H7 (cell line): ENCODE results near the gene ADCY3. TPM values are rescaled to one million over a fixed set of nuclear protein-coding genes. Genes with fewer than 3 reads are reported as not detected.
A peak's percentile ranks its signal among the peaks of the same experiment; 100 is the strongest.

Source experiments
- DNase-seq: peaks from one replicate; pipeline ENCODE4 v3.0.0; 2012
- H3K27me3 ChIP-seq: 2 replicates; pipeline ENCODE4 v1.6.0; 2011; ENCODE audit warnings: mild to moderate bottlenecking, low read length; ENCODE audit not compliant: control insufficient read depth, insufficient read depth
- H3K36me3 ChIP-seq: replicated peaks from 2 replicates; pipeline ENCODE4 v1.5.1; 2011; ENCODE audit warnings: low read length; ENCODE audit not compliant: control insufficient read depth, insufficient read depth
- H3K4me3 ChIP-seq: 2 replicates; pipeline ENCODE4 v1.5.1; 2011; ENCODE audit warnings: low read depth, mild to moderate bottlenecking, control low read depth, low read length, moderate library complexity; ENCODE audit not compliant: insufficient read depth
- total RNA-seq: library from RNA; depleted of rRNA; stranded (reverse); fragments of >200 nt; shearing (Covaris generic); gene quantifications from 2 replicates; pipeline ENCODE4 v1.2.3, GENCODE V29; 2014

ADCY3 gene
- total RNA-seq, 1 experiment from 2014 or later: 13.1 TPM

DNA sequence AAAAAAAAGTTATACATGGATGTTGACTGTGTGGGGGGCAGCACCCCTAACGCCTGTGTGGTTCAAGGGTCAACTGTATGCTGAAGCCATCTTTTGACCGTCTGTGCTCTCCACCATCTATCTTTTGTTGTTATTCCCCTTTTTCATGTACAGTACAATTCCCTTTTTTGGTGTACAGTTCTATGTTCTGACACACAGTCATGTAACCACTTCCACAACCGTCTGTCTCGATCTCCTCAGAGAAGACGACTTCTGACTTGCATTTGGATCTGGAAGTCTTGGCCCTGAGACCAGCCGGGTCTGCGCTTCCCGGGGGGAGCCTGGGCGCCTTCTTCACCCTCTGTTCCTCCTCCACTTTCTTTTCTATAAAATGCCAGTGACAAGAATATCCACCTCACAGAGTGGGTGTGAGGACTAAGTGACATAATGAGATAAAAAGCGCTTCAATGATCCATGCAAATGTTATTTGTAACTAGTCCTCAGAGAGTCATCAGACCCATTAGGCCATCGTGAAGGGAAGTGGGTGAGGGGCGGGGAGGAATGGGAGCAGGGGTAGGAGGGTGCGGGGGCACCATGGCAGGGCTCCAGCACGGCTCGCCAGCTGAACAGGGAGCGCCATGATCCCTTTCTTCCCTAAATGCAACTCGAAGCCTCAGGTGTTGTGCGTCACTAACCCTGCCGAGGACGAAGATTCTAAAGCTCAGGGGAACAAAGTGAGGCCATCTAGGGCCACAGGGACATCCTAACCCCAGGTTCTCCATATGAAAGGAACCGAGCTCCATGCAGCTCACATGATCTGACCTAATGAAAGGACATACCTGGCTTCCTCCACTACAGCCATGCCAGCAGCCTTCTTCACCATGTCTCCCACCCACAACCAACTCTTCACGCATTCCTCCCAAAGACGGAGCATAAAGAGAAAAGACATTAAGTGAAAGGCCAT, 16.6 kb downstream of the ADCY3 start:
- H3K4me3 ChIP-seq: no peak overlapping the region
- H3K27me3 ChIP-seq: no peaks in the 10 kb centered on the region
- no peaks in the 10 kb centered on the region for H3K36me3 ChIP-seq
- DNase-seq: peak; percentile 64

DNA sequence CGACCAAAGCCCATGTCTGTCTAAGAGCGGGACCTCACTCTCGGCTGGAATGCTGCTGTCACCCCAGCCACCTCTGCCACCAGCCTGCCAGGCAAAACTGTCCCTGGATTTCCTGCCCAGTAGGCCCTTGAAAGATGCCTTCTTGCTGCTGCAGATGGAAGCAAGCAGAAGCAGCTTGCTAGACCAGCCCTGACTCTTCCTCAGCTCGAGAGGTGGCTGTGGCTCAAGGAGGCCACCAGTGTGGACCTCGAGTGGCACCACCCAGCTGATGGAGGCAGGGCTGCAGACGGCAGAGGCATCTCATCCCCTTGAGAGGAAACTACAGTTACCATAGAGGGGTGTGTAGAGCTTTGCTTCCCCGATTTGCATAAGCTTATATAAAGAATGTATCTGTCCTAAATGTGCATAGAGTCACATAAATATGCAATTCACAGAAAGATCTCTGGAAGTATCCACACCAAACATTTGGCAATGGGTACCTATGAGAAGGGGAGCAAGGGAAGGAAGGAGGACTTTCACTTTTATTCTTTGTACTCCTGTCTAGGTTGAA, 20.6 kb downstream of the ADCY3 start:
- DNase-seq: no peak
- Histone ChIP-seq H3K36me3 (no peaks in the 10 kb centered on the region), H3K4me3 (no peak overlapping the region), H3K27me3 (no peaks in the 10 kb centered on the region)

DNA sequence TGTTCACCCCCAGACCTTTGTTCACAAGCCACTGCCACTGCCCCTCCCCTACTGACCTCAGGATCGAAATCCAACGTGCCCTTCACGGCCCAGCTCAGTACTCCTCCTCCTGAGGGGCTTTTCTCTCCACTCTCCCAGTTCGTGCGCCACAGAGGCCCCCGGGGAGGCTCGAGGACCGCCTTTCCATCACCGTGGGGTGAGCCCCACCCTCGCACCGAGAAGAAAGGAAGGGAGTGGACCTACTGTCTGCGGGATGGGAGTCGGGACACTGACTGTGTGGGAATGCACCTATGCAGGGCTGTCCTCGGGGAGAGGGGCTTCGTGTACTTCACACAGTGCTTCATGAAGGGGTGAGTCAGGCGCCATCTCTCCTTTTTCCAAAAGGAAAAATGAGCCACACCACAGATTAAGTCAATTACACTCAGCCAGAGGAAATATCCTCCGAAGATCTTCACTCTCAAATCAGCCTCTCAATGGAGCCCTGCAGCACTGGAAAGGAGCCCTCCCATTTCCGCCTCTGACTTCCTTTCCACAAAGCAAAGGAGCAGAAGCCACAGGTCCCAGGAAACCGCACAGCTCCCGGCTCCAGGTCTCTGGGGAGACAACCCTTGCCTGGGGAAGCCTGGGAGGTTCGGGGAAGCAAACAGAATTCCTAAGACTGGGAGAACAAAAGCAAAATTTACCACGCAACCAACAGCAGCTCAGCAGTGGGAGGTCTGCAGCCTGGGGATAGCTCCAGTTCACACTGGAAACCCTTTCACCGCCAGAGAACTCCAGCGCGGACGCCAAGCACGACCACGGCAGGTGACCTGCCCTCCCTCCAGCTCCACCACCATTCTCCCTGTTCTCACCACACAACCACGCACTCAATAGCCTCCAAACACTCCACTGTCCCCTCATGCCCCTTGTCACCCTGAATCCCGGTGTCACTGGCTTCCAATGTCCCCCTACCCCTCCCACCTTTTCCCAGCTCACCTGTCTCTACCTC, 21.6 kb downstream of the ADCY3 start:
- H3K4me3 ChIP-seq: no peak overlapping the region
- peak; percentile 68 for DNase-seq
- no peaks in the 10 kb centered on the region for H3K27me3 ChIP-seq
- H3K36me3 ChIP-seq: no peaks in the 10 kb centered on the region

DNA sequence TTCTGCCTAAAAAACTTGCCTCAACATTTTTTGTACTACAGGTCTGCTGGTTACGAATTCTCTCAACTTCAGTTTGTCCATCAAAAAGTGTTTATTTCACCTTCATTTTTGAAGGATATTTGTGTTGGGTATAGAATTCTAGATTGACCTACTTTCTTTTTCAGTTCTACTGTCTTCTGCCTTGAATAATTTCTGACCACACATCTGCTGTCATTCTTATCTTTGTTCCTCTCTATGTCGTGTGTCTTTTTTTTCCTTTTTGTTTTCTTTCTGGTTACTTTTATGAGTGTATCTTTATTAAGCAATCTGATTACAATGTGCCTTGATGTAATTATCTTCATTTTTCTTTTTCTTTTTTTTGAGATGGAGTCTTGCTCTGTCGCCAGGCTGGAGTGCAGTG, 25.3 kb downstream of the ADCY3 start:
- no peaks in the 10 kb centered on the region for H3K36me3 ChIP-seq
- no peak for DNase-seq
- no peaks in the 10 kb centered on the region for H3K27me3 ChIP-seq
- H3K4me3 ChIP-seq: no peak overlapping the region

DNA sequence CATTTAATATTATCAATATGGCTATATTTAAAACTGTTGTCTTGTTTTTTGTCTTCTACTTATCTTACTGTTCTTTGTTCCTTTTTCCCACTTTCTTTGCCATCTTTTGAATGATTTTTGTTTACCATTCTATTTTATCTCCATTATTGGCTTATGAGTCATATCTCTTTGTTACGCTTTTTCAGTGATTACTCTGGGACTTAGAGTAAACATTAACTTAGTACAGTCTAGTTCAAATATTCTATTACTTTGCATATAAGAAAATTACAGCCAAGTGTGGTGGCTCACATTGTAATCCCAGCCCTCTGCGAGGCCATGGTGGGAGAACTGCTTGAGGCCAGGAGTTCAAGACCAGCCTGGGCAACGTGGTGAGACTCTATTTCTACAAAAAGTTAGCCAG, 26.1 kb downstream of the ADCY3 start:
- H3K36me3 ChIP-seq: no peaks in the 10 kb centered on the region
- no peaks in the 10 kb centered on the region for H3K27me3 ChIP-seq
- H3K4me3 ChIP-seq: no peak overlapping the region
- DNase-seq: no peak

DNA sequence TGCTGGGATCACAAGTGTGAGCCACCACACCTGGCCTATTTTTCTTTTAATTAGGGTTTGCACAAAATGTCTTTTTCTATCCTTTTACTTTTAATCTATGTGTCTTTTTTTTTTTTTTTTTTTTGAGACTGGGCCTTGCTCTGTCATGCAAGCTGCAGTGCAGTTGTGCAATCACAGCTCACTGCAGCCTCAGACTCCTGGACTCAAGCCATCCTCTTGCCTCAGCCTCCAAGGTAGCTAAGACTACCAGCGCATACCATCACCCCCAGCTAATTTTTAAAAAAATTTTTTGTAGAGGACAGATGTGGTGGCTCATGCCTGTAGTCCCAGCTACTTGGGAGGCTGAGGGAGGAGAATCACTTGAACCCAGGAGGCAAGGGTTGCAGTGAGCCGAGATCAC, 27.1 kb downstream of the ADCY3 start:
- H3K27me3 ChIP-seq: no peaks in the 10 kb centered on the region
- no peak for DNase-seq
- no peaks in the 10 kb centered on the region for H3K36me3 ChIP-seq
- H3K4me3 ChIP-seq: no peak overlapping the region

DNA sequence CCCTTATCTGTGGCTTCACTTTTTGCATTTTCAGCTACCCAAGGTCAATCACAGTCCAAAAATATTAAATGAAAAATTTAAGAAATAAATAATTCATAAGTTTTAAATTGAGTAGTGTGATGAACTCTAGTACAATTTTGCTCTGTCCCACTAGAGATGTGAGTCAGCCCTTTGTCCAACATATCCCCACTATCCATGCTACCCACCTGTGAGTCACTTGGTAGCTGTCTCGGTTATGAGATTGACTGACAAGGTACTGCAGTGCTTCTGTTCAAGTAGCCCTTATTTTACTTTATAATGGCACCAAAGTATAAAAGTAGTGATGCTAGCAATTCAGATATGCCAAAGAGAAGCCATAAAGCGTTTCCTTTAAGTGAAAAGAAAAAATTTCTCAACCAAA, 28.8 kb downstream of the ADCY3 start:
- no peaks in the 10 kb centered on the region for H3K36me3 ChIP-seq
- H3K27me3 ChIP-seq: no peaks in the 10 kb centered on the region
- no peak for DNase-seq
- H3K4me3 ChIP-seq: no peak overlapping the region

DNA sequence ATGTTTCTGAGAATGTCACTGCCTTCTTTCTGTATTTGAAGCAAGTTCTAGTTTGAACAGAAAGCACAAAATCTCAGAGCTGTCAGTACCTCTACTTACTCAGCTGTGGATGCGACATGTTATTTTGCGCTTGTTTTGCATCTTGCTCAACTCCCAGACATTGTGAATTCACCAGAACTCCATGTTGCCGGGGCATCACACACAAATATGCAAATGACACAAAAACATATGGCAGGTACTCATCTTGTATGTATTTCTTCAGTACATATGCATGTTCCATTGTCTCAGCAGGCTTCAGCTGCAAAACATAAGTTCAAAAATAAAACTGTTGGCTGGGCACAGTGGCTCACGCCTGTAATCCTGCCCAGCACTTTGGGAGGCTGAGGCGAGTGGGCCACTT, 30.8 kb downstream of the ADCY3 start:
- Histone ChIP-seq H3K27me3 (no peaks in the 10 kb centered on the region), H3K4me3 (no peak overlapping the region), H3K36me3 (no peaks in the 10 kb centered on the region)
- DNase-seq: no peak

DNA sequence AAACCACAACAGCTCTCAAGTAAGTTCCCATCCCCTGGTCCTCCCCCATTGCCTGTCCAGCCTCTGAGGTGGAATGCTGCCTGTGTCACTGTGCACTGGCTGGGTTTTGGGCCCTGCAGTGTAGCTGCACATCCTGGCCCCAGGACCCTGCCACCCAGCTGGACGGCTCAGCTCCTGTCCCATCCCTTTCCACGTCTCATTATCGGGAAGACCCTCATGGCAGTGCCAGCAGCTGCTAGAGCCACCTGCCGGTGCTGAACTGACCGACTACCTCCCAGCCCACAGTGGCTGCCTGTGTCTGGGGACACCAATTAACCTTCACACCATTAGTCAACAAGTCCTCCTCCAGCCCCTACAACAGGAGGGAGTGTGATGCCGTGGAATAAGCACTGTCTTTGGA, 31.9 kb downstream of the ADCY3 start:
- no peaks in the 10 kb centered on the region for H3K36me3 ChIP-seq
- no peaks in the 10 kb centered on the region for H3K27me3 ChIP-seq
- no peak for DNase-seq
- no peak overlapping the region for H3K4me3 ChIP-seq

DNA sequence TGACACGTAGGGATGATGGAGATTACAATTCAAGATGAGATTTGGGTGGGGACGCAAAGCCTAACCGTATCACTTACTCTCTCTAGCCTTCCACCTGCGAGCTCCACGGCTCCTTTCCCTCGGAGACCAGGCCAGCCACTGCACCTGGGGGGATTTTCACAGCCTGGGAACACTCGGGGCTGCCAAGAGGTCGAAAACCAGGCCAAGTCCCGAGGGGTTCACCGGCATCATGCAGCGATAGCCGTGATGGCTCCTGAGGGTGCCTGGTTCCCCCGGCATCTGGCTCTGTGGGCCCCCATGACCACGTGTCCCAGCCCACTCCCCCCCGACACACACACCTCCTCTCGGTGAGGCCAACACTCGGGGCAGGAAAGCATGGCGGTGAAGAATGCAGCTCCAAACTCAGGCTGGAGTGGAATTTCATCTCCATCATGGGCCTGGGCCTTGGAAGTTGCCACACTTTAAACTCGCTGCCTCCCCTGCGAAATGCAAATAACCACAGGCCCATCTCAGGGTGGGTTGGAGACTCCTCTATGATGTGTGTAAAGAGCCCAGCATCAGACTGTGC, 32.6 kb downstream of the ADCY3 start:
- no peak overlapping the region for H3K4me3 ChIP-seq
- H3K36me3 ChIP-seq: no peaks in the 10 kb centered on the region
- DNase-seq: no peak
- no peaks in the 10 kb centered on the region for H3K27me3 ChIP-seq

DNA sequence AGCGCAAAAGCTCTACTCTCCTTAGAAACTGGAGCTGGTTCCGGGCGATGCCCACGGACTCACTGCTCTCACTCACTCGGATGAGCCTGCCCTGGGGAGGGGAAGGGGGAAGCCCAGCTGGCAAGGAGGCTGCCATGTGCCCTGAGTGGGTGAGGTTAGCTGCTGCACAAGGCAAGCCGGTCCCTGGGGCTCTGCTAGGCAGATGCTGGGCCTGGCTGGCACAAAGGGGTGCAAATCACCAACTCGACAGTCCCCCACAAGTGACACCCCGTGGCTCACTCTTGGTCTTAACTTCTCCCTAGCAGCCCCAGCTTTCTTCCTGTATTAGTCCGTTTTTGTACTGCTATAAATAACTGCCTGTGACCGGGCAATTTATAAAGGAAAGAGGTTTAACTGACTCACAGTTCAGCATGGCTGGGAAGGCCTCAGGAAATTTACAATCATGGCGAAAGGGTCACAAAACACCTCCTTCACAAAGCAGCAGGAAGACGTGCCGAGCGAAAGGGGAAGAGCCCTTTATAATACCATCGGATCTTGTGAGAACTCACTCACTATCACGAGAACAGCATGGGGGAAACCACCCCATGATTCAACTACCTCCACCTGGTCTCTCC, 33.2 kb downstream of the ADCY3 start:
- H3K27me3 ChIP-seq: no peaks in the 10 kb centered on the region
- DNase-seq: no peak
- H3K36me3 ChIP-seq: no peaks in the 10 kb centered on the region
- no peak overlapping the region for H3K4me3 ChIP-seq

DNA sequence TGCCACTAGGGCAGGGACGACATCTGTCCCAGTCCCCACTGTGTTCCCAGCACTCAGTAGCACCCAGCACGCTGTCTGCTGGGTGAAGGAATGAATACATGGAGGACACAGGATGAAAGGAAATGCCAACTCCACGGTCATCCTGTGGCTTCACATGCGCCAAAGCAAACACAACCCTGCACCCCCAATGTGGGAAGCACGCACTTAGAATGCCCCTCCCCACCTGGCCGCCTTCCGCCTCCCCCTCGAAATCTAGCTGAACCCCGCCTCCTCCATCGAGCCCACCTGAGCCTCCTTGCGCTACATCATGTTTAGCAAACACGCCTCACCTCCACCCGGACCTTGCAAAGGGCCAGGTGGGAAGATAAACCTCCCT, 33.9 kb downstream of the ADCY3 start:
- DNase-seq: no peak
- H3K27me3 ChIP-seq: no peaks in the 10 kb centered on the region
- no peak overlapping the region for H3K4me3 ChIP-seq
- H3K36me3 ChIP-seq: no peaks in the 10 kb centered on the region

DNA sequence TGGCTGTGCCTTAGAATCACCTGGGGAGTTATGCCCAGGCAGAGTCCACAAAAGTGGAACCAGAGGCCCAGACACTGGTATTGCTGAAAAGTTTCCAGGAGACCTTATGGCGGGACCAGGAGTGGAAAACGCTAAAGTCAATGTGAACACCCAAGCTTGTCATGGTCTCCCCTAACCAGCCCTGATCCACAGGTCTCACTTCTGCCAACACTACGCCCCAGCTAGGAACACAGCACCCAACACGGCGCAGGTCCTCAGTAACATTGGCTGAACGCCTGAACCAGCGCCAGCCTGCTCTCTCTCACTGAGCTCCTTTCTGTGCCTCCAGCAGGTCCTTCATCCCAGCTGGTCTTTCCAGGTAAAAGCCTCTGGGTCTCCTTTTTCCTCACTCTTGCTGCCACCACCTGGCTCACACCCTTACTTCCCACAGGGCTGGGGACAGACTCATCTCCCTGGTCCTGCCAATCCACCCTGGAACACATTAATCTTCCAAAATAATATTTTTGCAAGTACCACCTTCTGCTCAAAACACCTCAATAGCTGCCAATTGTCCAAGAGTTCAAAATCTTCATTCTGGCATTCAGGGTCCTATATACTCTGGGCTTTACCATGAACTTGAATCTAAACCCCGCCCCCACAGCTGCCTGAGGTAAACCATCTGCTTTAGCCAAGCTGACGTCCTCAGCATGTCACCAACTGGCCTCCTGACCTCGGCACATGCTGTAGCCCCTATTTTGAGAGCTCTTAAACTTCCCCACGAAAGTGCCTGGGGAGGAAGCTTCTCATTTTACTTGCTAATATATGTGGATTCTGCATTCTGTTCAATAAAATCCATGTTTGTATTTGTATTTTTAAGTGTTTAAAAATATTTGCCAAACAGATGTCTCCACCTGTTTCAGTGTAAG, 34.6 kb downstream of the ADCY3 start:
- Histone ChIP-seq H3K36me3 (no peaks in the 10 kb centered on the region), H3K4me3 (no peak overlapping the region), H3K27me3 (no peaks in the 10 kb centered on the region)
- no peak for DNase-seq
